Stimulated activated CD4-positive, alpha-beta T cell treated with anti-CD3 and anti-CD28 coated beads, Interleukin-15, amount 100 ng/mL, for 24 hours (primary cell): ENCODE data around the gene ZNF182.
A peak's percentile ranks its signal among the peaks of the same experiment; 100 is the strongest.
"Not testable (repeated sequence)": the region's sequence is repeated elsewhere in the genome, so short reads cannot be mapped to it uniquely, and the experiment has no call there.

Experiments used
- DNase-seq: peaks from one replicate; pipeline ENCODE4 v3.0.0-alpha.2; 2020

Gene ZNF182

DNA sequence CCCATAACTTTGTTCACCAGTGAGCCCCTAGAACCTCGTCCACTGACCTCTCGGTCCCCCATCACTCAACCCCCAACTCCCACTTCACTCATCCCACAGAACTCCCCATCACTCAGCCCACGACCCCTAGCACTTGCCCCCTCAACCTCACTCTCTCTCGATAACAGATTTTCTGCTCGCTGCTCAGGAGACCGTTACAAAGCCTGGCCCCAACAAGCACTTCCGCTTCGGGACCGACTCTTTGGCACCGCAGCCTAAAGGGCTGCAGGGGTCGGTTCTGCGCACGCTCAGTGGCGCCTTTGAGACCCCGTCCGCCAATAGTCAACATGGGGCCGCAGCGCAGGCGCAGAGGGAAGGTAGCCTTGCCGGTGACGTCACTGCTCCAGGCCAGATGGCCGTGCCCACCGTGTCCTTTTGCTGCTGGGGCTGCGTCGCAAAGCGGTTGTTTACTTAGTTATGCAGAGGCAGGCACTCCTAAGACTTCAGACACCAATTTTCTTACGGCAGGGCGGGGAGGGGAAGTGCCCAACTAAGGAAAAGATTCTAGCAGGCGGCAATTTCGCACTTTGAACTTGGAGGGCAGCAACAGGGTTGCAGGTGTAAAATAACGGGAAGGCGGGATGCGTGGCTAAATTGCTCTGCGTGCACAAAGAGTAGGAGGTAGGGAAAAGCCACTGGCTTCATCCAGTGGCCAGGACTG lies at the start of gene ZNF182:
ZNF182 (minus strand) TSS at position 232 of the 700 bp plus-strand sequence. CDS start 1,380 bp downstream, outside the sequence.
- peak; percentile 93 for DNase-seq

DNA sequence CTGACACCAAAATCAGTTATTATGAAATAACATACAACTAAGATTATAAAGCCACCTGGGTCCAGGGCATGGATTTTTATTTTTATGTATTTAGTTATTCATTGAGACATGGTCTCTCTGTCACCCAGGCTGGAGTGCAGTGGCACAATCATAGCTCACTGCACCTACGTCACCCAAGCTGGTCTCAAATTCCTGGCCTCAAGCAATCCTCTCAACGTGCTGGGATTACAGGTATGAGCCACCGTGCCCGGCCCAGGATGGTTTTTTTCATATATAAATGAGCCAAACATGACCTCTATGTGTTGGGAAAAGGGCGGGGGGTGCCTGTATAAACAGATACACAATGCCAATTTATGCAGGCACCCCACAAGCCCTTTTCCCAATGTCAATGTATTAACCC lies 43.1 kb upstream of the ZNF182 start:
- DNase-seq: no peak

- no peak for DNase-seq
Observed at GRCh38 chrX:48045410-48046311, 41.9 kb upstream of the ZNF182 start.

DNA sequence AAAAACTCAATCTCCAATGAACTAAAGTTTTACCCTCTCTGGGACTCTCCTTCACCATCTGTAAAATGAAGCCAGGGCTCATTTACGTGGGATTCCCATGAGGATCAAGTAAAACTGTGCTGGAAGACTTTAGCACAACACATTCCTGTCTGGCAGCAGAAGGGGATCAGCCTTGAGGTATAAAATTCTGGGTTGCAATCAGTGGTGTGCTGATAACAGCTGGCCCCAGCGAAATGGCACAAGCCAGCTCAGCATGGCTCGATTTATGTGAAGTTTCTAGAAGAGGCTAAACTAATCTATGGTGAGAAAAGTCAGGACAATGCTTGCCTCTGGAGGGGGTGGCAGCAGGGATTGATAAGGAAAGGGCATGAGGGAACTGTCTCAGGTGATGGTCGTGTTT lies 39.3 kb upstream of the ZNF182 start:
- no peak for DNase-seq

- no peak for DNase-seq
Observed at GRCh38 chrX:48035891-48036290, 32.1 kb upstream of the ZNF182 start.

DNA sequence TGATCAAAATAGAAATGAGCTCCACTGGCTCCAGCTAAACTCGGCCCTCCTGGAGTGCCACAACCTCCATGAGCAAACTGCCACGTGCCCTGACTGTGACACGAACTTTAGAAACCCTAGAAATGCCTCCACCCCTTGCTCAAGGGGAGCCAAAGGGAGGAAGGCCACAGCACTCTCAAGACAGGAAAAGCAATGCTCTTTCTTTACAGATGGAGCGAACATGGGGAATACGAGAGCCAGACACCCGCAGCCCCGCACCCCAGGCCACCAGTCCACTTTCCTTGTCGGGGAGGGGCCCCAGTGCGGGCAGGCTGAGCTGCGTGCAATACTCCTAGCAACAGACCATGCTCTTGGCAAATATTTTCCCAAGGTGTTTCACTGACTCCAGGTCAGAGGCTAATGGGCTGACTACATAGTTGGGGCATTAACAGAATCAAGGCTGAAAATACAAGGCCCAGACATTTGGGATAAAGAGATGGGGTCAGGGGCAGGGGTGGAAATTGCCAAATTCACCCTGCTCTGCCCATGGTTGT lies 26.9 kb upstream of the ZNF182 start:
- not testable (repeated sequence) for DNase-seq

GRCh38 chrX:48030237-48030636 lies 26.4 kb upstream of the ZNF182 start:
- DNase-seq: no peak

DNA sequence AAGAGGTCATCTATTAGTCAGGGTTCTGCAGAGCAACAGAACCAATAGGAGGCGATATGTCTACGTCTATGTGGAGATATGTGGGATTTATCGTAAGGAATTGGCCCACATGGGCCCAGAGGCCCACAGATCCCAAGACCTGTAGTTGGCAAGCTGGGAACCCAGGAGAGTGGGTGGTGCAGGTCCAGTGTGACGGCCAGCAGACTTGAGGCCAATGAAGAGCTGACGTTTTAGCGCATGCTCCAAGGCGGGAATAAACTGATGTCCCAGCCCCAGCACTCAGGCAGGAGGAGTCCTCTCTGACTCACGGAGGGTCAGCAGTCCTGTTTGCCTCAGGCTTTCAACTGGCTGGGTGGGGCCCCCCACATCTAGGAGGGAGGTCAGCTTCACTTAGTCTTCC lies 24.3 kb upstream of the ZNF182 start:
- DNase-seq: no peak

DNA sequence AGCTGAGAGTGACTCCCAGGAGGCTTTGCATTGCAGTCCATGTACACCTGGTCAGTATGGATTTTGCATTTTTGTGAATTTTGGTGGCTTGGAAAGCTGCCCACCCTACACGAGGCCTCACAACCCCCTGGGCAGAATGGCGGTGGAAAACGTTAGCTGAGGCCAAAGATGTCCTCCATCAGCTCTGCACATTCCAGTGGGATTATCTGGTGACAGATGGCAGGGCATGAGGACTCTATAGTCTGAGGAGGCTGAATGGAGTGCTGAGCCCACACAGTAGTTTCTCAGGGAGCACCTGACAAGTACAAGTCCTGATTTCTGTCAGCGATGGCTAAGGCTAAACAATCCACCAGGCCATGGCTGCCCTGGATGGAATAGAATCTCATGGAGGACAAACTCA lies 23.8 kb upstream of the ZNF182 start:
- DNase-seq: not testable (repeated sequence)

DNA sequence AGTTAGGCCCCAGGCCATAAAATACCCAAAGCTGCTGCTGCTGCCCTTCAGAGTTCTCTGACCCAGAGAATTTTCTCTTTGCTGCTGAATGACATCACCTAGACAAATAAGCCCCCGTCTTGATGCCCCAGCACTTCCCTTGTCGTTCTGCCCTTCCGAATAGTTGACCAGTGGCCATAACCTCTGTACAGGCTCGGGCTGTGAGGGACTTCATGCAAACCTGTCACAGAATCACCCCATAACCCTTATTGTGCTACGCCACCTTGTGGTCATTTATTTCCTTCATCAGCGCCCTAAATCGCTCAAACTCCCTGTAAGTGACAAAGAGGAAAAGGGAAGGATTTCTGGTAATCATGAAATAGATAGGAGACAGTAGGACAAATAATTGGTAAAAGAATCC lies 21.8 kb upstream of the ZNF182 start:
- DNase-seq: peak; percentile 40

GRCh38 chrX:48022738-48023137 lies 18.9 kb upstream of the ZNF182 start:
- no peak for DNase-seq

DNA sequence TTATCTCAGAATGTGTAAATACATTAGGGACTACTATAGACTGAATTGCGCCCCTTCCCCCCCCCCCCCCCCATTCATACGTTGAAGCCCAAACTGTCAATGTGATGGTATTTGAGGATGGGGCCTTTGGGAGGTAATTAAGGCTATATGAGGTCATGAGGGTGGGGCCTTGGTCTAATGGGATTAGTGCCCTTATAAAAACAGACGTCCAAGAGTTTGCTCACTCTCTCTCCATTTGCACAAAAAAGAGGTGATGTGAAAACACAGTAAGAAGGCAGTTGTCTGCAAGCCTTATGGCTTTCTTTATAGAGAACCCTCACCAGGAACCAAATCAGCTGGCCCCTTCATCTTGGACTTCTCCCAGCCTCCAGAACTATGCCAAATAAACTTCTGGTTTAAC lies 18.3 kb upstream of the ZNF182 start:
- DNase-seq: no peak

GRCh38 chrX:48021026-48021900 lies 17.5 kb upstream of the ZNF182 start:
- peak; percentile 83 for DNase-seq

DNA sequence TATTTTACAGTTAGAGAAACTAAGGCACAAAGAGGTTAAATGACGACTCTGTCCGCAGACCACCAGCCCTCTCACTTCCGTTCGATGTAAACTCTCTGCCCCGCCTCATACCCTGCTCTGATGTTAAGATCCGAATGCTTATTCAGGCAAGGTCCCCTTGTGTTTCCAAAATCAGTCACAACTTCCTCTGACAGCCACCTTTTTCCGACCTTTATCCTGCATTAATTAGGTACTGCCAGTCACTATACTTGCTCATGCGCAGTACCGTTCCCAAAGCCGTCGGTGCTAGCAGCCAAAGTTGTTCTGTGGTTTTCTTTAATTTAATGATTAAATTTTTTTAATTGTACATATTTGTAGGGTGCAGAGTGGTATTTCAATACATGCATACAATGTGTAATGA lies 16.7 kb upstream of the ZNF182 start:
- DNase-seq: peak; percentile 49

- DNase-seq: not testable (repeated sequence)
Observed at GRCh38 chrX:48019892-48020291, 16.1 kb upstream of the ZNF182 start.

GRCh38 chrX:48016583-48017310 lies 13.0 kb upstream of the ZNF182 start:
- not testable (repeated sequence) for DNase-seq

- not testable (repeated sequence) for DNase-seq
Observed at GRCh38 chrX:48009445-48009960, 5.7 kb upstream of the ZNF182 start.

- DNase-seq: not testable (repeated sequence)
Observed at GRCh38 chrX:48006688-48007087, 2.9 kb upstream of the ZNF182 start, which contains the start of gene SPACA5. Gene SPACA5 (plus strand): TSS chrX:48006988. CDS start chrX:48007803, 815 bp downstream.

DNA sequence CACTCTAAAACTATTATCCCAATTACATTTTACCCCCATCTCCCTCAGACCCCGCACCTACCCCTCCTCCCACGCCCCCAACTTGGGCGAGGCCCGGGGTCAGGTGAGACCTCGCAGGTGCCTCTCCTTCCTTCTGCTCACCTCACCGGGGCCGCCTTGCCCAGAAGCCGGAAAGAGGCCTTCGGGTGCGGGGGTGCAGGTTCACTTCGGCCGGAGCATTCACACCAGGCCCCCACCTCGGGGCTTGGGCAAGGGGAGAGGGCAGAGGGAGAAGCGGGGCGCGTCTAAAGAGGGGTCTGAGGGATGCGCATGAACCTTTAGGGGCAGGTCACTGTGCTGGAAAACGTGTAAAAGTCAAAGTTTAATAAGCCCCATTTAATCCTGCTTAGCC lies 427 bp downstream of the ZNF182 start:
- peak; percentile 22 for DNase-seq

DNA sequence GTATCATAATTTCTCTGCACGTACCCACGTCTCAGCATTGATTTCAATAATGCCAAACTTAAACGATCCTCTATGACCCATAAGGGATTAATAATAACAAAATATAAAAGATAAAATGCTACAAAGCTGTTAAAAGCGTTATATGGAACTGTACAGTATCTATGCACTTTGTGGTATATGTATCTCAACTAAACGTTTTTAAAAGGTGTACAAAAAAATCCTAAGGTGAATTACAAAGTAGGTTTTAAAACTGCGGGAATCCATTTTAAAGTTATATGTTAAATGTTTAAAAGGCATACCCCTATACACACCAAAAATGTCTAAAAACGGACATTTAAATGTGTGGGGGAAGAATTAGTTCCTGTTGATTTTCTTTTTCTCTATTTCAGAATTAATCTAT lies 860 bp downstream of the ZNF182 start:
- no peak for DNase-seq

GRCh38 chrX:48002319-48002718 lies 1.5 kb downstream of the ZNF182 start:
- no peak for DNase-seq

GRCh38 chrX:48001260-48001659 lies 2.5 kb downstream of the ZNF182 start:
- DNase-seq: no peak
